GM18505 (cell line): Measurements from ENCODE around the gene ISCA1.
"Not testable (repeated sequence)": the region's sequence is repeated elsewhere in the genome, so short reads cannot be mapped to it uniquely, and the experiment has no call there.

ENCODE experiments used
- ATAC-seq: cut with Tn5 transposase; IDR thresholded peaks from one replicate; pipeline ENCODE4 v1.9.1; 2021; ENCODE audit not compliant: unreplicated experiment
- POLR2A ChIP-seq: IDR thresholded peaks from 4 replicates; pipeline ENCODE4 v1.6.1; 2011; ENCODE audit warnings: borderline replicate concordance; ENCODE audit not compliant: insufficient read depth, insufficient read length; ENCODE audit errors: extremely low read depth

The ISCA1 gene

GRCh38 chr9:86282077-86282978 is at the start of gene ISCA1:
TSS of gene ISCA1 (minus strand) at chr9:86282538. CDS start at chr9:86282458, 80 bp downstream.
- peak; percentile 81 for ATAC-seq
- peak; percentile 83 for TF ChIP-seq POLR2A

- no peak for ATAC-seq
- TF ChIP-seq POLR2A: no peak
Observed at GRCh38 chr9:86330186-86330585, 47.8 kb upstream of the ISCA1 start.

- no peak for TF ChIP-seq POLR2A
- ATAC-seq: no peak
Observed at GRCh38 chr9:86329649-86330048, 47.3 kb upstream of the ISCA1 start.

- no peak for ATAC-seq
- TF ChIP-seq POLR2A: no peak
Observed at GRCh38 chr9:86328156-86328555, 45.8 kb upstream of the ISCA1 start.

- no peak for ATAC-seq
- TF ChIP-seq POLR2A: no peak
Observed at GRCh38 chr9:86326536-86326935, 44.2 kb upstream of the ISCA1 start.

GRCh38 chr9:86324901-86325300 is 42.6 kb upstream of the ISCA1 start:
- no peak for TF ChIP-seq POLR2A
- no peak for ATAC-seq

GRCh38 chr9:86324308-86324707 is 42.0 kb upstream of the ISCA1 start:
- ATAC-seq: peak; percentile 64
- TF ChIP-seq POLR2A: no peak

- ATAC-seq: no peak
- TF ChIP-seq POLR2A: no peak
Observed at GRCh38 chr9:86322973-86323644, 40.8 kb upstream of the ISCA1 start.

GRCh38 chr9:86321373-86321772 is 39.0 kb upstream of the ISCA1 start:
- ATAC-seq: no peak
- TF ChIP-seq POLR2A: no peak

GRCh38 chr9:86318187-86318586 is 35.8 kb upstream of the ISCA1 start:
- no peak for TF ChIP-seq POLR2A
- ATAC-seq: no peak

- no peak for TF ChIP-seq POLR2A
- ATAC-seq: no peak
Observed at GRCh38 chr9:86315078-86315477, 32.7 kb upstream of the ISCA1 start.

GRCh38 chr9:86312959-86313358 is 30.6 kb upstream of the ISCA1 start:
- not testable (repeated sequence) for ATAC-seq

GRCh38 chr9:86308687-86309086 is 26.3 kb upstream of the ISCA1 start:
- ATAC-seq: no peak
- no peak for TF ChIP-seq POLR2A

GRCh38 chr9:86304236-86304730 is 21.9 kb upstream of the ISCA1 start:
- no peak for ATAC-seq
- no peak for TF ChIP-seq POLR2A
